Bronchial epithelial cell (primary cell): ENCODE results near the gene CRACDL. TPM values are rescaled to one million over a fixed set of nuclear protein-coding genes. Genes with fewer than 3 reads are reported as not detected.
A peak's percentile ranks its signal among the peaks of the same experiment; 100 is the strongest.

ENCODE experiments used
- DNase-seq: peaks from one replicate; pipeline ENCODE4 v3.0.0-alpha.2; 2010; ENCODE audit warnings: low read depth
- FAIRE-seq: peaks from 2 replicates; lab custom pipeline; 2011; peaks lifted over from hg19 to GRCh38; lab: Jason Lieb, UNC
- H3K27me3 ChIP-seq: 2 replicates; pipeline ENCODE4 v1.5.1; 2011; ENCODE audit warnings: low read length; ENCODE audit not compliant: control insufficient read depth, insufficient read depth
- H3K36me3 ChIP-seq: 2 replicates; pipeline ENCODE4 v1.5.1; 2011; ENCODE audit warnings: low read length; ENCODE audit not compliant: control insufficient read depth, insufficient read depth
- H3K4me3 ChIP-seq: 2 replicates; pipeline ENCODE4 v1.5.1; 2011; ENCODE audit warnings: mild to moderate bottlenecking, low read depth, low read length, control low read depth
- total RNA-seq: library from RNA; depleted of rRNA; stranded (reverse); fragments of >200 nt; gene quantifications from 2 replicates; pipeline ENCODE4 v1.2.1, GENCODE V29; 2014
- TF ChIP-seq, protein P1 (sequence below): IDR thresholded peaks from 2 replicates; pipeline ENCODE4 v1.5.1; 2011; ENCODE audit warnings: mild to moderate bottlenecking, moderate library complexity, low read length, control low read depth, inconsistent platforms; ENCODE audit not compliant: insufficient read depth, severe bottlenecking

Gene CRACDL
- total RNA-seq, 1 donor from 2014 or later, result 0.26 TPM

DNA sequence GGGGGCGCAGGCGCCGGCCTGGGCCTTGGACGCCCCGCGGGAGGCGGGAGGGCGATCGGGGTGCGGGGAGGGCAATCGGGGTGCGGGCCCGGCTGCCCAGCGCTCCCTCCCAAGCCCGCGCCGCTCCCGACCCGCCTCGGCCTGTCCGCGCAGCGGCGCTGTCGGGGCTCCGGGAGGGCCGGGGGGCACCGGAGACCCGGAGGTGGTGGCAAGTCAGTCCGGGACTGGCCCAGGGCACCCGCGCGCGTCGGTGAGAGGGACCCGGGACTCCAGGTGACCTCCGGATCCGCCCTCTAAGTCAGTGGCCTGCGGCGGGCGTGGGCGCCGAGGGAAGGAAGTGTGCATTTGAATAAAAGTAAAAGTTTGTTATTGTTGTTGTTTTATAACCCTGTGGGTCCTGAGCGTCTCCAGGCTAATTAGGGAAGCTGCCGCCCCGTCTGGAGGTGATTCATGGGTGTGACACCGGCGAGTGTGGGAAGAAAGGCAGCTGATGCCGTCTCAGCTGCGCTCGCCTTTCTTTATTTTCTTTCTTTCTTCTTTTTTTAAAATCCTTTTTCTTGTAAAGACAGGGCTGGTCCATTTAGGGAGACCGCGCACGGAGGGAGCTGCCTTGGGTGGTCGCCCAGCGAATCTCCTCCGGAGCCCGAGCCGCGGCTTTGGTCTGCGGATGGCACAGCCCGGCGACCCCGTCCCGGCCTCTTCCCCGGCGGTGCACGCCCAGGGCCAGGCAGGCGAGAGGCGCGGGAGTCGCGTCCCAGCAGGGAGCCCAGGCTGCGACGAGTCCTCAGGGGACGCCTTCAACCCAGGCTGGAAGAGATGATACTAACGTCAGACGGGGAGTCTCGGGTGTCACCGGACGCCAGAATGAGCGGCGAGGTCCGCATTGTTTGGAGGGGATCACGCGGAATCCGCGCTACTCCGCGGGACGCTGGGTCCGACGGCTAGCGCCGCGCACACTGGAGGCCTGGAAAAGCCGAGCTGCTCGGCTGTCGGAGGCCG is 627 bp upstream of the CRACDL start:
- peak; percentile 54 for DNase-seq
- peak overlapping the region; percentile 45 for H3K4me3 ChIP-seq
- peaks cover 4% of the 10 kb centered on the region for H3K27me3 ChIP-seq
- no peaks in the 10 kb centered on the region for H3K36me3 ChIP-seq
- TF ChIP-seq, protein P1, sequence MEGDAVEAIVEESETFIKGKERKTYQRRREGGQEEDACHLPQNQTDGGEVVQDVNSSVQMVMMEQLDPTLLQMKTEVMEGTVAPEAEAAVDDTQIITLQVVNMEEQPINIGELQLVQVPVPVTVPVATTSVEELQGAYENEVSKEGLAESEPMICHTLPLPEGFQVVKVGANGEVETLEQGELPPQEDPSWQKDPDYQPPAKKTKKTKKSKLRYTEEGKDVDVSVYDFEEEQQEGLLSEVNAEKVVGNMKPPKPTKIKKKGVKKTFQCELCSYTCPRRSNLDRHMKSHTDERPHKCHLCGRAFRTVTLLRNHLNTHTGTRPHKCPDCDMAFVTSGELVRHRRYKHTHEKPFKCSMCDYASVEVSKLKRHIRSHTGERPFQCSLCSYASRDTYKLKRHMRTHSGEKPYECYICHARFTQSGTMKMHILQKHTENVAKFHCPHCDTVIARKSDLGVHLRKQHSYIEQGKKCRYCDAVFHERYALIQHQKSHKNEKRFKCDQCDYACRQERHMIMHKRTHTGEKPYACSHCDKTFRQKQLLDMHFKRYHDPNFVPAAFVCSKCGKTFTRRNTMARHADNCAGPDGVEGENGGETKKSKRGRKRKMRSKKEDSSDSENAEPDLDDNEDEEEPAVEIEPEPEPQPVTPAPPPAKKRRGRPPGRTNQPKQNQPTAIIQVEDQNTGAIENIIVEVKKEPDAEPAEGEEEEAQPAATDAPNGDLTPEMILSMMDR, result peak; percentile 29
- FAIRE-seq, result no peak

DNA sequence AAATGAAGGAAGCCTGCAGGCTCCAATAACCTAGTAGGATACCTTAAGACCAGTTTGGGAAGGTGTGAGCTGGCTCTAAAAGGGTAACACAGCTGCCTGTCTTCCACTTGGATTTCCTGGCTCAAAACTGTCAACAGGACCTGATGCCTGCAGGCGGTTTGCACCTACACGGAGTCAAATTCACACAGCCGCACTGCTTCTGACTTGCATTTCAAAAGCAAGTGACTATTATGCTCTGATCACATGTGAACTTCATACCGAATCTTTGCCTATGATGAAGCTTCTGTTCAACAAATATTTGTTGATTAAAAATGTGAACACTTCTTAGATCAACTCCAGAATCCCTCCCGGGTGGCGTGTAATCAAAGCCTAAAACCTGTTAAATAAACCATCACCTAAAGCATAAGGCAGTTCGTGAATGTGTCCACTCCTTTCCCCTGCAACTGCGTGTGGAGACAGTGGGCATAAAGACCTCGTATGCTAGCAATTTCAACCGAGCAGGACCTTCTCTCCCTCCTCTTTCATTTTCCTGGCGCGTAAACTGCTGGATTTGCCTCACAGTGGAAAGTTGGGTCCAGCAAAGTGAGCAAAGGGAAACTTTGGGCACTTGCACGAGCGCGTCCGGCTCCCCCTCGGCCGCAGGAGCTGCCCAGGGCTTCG is 784 bp downstream of the CRACDL start:
- no peak for FAIRE-seq
- H3K4me3 ChIP-seq, result peak overlapping the region; percentile 45
- H3K27me3 ChIP-seq, result peaks cover 4% of the 10 kb centered on the region
- DNase-seq, result peak; percentile 48
- H3K36me3 ChIP-seq, result no peaks in the 10 kb centered on the region
- TF ChIP-seq, protein P1, result no peak

DNA sequence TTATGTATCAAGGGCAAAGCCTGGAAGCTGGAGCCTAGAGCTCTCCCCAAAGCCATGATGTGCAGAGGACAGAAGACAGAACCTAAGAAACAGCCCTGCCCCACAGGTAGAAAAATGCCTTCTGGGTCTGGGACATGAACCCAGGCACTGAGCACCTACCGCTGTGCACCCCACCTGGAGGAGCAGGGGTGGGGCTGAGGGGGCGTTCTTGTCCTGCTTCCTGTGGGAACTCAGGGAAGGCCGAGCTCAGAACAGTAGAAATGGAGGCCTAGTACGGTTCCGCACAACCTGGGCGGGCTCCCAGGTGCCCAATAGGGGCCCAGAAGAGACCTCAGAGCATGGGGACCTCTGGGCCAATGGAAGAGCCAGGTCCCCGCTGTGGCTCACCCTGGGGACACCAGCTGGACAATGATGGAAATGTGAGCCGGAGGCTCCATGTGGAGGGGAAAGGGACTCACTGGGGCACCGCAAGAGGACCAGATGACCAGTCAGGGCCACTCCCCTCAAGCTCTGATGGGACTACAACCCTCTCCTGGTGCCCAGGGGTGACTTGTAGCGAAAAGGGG is 3.2 kb downstream of the CRACDL start:
- TF ChIP-seq, protein P1, result no peak
- Histone ChIP-seq H3K36me3 (no peaks in the 10 kb centered on the region), H3K4me3 (no peak overlapping the region), H3K27me3 (peaks cover 4% of the 10 kb centered on the region)
- DNase-seq (no peak), FAIRE-seq (no peak)

DNA sequence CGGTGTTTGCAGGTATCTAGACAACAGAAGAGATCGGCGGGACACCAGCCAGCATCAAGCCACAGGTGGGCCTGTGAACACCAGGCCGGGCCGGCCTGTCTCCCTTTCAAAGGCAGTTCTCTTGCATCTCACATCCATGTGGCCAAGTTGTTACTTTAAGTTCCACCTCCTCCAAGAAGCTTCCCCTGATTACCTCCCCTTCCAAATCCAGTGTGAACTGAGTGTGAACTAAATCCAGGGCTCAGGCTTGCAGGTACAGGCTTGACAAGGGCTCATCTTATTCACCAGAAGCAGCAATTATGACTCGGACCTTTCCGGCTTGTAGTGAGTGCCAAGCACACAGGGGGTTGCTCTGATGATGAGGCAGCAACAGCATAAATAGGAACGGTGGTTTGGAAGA is 3.9 kb downstream of the CRACDL start:
- Histone ChIP-seq H3K27me3 (peaks cover 3% of the 10 kb centered on the region), H3K36me3 (no peaks in the 10 kb centered on the region), H3K4me3 (no peak overlapping the region)
- DNase-seq, result peak; percentile 23
- FAIRE-seq, result no peak
- TF ChIP-seq, protein P1, result no peak

DNA sequence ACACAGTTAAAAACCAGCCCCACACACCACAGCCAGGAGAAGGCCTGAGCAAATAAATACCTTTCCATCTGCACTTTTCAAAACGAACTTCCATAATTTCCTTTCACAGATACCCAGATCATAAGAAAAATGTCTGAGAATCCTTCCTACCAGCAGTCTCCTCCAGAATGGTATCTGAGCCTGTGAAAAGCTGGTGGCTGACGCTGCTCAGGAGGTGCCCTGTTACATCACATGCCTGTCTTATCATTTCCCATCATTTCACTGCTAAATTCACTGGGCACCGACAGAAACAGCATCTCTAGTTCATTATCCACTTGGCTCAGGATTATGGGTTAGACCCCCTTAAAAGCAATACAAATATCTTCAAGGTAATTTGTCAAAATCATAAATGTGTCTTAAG is 4.4 kb downstream of the CRACDL start:
- Histone ChIP-seq H3K36me3 (no peaks in the 10 kb centered on the region), H3K4me3 (no peak overlapping the region), H3K27me3 (no peaks in the 10 kb centered on the region)
- FAIRE-seq, result no peak
- DNase-seq, result no peak
- TF ChIP-seq, protein P1, result no peak
